HG02884 (cell line): Measurements from ENCODE around the gene GRM4.

Source experiments
- ATAC-seq: cut with Tn5 transposase; IDR thresholded peaks from one replicate; pipeline ENCODE4 v1.9.1; 2021; ENCODE audit warnings: mild to moderate bottlenecking, moderate library complexity; ENCODE audit not compliant: unreplicated experiment

Gene GRM4

DNA sequence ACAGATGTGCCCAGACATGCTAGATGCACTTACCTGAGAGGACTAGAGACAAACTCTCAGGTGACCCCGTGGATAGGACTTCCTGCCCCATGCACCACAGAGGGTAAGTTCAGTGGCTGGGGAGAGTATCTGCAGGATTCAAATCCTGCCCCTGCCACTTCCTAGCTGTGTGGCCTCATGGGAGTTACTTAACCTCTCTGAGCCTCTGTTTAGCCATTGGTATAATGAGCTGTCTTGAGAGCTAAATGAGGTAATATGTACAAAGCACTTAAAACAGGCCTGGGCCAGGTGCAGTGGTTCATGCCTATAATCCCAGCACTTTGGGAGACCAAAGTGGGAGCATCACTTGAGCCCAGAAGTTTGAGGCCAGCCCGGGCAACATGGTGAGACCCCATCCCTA is 59.3 kb downstream of the GRM4 start:
- ATAC-seq, result no peak

DNA sequence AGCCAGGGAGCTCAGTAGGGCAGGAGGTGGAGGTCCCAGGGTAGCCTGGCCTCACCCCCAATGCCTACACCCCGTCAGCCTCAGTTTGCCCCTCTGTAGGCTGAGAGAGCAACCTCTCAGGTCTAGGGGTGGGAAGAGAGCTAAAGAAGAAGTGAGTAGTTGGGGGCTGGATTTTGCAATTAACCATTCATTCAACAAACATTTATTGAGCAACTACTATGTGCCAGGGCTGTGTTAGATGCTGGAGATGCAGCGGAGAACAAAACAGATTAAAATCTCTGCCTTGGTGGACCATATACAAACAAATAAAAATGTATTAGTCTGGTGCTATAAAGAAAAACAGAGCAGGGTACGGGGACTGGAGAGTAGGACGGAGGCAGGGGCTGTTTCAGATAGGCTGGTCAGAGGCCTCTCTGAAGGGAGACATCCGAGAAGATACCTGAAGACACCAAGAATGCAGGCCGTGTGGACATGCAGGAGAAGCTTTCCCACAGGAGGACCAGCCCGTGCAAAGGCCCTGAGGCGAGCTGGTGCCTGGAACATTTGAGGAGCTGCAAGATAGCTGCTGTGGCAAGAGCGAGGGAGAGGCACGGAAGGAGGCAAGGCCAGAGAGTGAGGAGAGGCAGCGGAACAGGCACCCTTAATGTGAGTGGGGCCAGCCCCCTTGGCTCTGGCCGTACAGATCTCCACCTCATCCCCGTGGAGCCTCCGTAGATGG is 60.3 kb downstream of the GRM4 start:
- no peak for ATAC-seq

DNA sequence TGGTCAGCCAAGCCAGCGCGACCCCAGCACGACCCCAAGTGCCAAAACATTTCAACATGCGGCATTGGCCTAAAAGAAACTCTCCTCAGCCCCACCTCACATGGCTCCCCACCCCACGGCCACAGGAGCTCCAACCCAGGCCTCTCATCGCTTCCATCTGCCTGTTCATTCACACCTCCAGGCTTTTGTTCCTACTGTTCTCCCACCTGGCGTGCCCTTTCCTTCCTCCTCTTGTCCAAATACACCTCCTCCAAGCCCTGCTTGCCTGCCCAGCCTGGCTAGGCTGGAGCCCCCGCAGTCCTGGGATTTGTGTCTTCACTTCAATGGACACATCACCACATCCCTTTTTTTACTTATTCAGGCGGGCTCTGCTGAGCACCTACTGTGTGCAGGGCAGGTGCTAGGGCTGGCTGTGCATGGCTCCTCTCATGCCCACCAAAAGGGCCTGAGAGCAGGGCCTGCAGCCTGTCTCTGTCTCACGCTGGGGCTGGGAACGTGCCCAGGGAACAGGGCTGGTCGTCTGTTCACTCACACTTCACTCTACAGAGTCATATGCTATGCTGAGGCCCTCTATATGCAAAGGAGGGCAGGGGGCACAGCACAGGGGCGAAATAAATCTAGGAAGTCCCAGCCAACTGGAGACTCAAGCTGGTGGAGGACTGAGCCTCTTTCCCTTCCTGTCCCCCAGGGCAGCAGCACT is 61.1 kb downstream of the GRM4 start:
- no peak for ATAC-seq

DNA sequence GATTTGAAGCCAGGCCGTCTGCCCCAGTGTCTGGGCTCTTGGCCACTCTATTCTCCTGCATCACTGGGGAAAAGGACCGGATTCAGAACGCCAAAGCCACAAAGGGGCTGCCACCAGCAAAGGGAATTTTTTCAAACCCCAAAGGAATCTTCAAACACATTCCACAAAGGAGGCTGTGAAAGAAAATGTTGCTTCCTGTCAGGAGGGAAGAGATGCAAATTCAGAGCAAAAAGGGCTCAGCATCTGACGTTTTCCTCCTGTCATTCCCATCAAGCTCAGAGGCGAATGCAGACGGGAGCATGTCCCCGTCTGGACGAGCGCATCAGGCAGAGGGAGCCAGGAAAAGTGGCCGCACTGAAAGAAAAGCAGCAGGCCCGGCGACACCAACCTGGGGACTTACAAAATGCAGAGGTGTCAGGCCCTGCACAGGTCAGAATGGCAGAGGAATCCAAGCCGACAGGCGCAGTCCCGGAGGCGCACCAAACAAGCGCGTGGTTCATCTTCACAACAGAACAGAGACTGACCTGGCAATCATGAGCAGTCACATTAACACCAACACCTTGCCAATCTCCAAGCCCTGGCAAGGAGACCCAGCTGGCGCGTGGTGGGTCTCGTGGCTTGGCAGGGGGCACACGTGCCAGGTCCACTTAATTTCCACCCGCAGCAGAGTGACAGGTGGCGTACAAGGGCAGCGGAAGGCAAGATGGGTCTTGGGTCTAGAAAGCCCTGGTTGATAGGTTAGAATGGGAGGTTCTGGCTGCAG is 62.8 kb downstream of the GRM4 start:
- no peak for ATAC-seq

DNA sequence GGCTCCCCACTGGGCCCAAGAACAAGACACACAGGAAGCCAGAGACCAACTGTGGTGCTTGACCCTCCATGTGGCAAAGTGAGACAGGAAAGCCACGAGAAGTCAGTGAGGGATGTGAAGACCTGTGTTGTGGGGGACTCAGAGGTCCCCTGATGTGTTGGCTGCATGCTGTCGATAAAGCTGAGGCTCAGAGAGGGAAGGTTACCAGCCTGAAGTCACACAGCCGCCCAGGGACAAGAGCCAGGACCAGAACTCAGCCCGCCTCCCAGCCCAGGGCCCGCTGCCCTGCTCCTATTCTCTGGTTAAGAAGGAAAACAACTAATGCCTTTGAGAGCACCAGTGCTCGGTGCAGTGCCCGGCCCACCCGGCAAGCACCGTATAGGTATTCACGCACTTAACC is 63.5 kb downstream of the GRM4 start:
- no peak for ATAC-seq

DNA sequence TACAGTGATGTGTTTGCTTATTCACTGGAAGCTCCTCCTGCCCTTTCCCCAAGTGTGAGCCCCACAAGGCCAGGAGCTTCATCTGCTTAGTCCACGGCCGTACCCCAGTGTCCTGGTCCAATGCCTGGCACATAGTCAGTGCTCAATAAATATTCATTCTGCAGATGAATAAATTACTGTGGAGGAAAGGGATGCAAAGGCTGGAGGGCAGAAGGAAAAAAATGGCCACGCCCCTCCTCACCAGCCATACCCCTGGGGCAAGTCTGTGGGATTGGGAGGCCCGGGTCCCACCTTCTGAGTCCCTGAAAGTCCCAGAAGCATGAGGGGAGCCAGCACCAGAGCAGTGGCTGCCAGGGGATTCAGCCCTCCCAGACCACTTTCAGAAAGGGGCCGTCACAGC is 65.5 kb downstream of the GRM4 start:
- no peak for ATAC-seq

DNA sequence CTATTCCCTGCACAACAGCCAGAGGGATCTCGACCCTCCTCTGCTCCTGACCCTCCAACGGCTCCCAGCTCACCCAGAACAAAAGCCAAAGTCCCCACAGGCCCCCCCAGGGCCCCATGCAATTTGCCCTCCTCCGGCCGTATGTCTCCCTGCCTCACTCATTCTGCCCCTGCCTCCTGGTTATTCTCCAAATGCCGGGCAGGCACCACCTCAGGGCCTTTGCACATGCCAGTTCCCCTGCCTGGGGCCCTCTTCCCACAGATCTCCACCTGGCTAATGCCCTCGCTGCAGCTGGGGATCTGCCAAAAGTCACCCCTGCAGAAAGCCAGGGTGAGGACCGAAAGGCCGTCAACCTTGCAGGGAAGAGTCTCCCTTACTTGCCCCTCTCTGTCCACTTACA is 66.0 kb downstream of the GRM4 start:
- ATAC-seq, result no peak

DNA sequence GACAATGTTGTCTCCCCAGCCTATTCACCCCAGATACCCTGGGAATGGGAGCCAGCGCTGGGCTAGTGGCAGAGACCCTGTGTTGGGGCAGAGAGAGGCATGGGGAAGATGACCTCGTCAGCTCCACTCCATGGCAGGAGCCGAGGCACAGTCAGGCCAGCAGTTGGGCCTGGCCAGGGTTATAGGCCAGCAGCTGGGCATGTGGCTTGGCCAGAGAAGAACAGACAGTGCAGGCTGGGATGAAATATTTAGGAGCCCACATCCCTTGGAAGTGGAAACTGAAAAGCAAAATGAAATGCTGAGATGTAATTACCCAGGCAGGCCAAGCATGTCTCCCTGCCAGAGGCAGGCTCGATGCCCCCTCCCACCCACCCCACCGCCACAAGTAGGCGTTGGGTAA is 70.0 kb downstream of the GRM4 start:
- no peak for ATAC-seq

DNA sequence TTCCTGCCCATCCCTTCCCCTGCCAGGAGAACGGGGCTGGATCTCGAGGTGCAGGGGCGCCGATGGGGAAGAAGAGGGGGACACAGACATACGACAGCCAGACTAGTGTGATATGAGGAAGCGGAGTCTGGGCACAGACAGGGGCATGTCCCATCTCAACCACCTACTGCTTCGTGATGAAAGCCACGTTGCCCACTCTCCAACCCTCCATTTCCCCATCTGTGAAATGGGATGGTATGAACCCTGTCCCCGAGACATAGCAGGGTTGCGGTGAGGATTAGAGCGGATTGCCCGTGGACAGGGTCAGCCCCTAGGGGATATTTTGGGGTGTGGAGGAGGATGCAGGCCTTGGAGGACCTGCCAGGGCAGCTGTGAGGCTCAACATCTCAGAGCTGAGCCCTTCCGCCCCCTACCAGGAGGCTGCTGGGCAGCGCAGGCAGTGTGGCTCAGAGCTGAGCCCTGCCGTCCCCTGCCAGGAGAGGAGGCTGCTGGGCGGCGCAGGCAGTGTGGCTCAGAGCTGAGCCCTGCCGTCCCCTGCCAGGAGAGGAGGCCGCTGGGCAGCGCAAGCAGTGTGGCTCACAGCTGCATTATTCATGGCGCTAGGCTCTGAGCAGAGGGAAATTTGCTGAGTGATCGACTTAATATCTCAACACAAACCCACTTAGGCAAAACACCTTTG is 71.7 kb downstream of the GRM4 start:
- no peak for ATAC-seq

DNA sequence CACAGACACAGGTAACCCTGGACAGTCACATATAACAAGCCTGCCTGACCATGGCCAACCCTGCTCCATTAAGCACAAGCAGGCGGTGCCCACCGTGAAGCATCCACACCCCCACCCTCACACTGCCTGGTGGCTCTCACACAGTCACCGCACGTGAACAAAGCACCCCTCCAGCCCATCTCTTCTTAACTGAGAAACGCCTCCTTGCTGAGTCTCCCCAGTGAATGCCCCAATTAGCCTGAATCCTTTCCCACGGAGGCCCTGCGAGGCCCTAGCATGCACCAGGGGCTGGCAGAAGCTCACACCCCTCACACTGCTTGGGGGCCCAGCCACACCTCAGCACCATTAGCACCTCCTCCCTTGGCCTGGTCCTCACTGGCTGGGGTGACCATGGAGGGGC is 72.3 kb downstream of the GRM4 start:
- ATAC-seq, result no peak

DNA sequence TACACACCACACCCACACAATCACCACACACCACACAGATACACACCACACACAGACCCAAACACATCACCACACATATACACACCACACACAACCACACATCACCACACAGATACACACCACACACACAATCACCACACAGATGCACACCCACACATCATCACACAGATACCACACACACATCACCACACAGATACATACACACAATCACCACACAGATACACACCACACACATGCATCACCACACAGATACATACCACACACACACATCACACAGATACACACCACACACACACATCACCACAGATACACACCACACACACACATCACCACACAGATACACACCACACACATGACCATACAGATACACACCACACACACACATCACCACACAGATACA is 73.2 kb downstream of the GRM4 start:
- ATAC-seq, result no peak

DNA sequence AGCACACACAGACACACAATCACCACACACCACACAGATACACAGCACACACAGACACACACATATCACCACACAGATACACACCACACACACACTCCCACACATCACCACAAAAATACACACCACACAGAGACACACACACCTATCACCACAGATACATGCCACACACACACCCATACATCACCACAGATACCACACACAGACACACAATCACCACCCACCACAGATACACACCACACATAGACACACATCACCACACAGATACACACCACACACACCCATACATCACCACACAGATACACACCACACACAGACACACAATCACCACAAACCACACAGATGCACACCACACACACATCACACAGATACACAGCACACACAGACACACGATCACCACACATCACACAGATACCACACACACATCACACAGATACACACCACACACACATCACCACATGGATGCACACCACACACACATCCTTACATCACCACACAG is 74.0 kb downstream of the GRM4 start:
- no peak for ATAC-seq

DNA sequence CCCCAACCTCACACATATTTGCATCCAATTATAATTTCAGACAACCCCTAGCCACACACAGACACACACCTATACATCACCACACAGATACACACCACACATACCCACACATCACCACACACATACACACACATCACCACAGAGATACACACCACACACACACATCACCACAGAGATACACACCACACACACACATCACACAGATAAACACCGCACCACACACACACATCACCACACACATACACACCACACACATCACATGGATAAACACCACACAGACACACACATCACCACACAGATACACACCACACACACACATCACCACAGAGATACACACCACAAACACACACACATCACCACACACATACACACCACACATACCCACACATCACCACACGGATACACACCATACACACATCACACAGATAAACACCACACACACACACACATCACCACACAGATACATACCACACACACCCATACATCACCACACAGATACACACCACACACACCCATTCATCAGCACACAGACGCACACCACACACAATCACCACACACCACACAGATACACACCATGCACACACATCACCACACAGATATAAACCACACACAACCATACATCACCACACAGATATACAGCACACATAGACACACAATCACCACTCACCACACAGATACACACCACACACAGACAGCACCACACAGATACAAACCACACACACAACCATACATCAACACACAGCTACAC is 74.6 kb downstream of the GRM4 start:
- ATAC-seq, result no peak

DNA sequence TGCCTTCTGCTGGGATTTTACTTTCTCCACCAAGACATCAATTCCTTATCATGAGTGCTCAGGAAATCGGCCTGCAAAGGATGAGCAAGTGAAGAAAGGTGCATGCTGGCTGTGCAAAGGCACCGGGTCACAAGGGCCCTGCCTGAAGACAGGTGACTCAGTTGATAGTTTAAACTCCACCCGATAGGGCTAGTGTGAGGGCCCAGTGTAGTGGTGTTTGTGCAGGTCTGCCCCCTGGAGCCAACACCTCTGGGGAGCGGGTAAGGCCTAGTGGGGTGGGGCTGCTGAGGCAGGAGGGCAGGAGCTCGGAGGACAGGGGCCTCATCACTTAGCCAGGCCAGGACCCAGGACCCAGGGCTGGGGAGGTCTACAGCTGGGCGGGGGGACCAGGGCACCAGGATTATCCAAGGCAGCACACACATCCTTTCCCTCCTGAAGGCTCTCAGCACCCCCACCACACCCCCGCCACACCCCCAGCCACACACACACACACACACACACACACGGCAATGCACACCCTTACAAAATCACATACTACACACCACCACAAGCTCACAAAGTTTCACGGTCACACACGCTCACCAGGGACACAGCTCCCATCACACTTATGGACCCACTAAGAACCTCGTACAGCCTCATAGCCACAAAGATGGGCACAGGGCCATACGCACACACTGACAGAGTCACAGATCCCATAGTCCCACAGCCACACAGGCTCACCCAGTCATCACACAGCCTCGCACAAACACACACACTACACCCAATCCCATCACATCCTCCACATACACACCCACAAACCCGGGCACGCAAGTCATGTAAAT is 75.4 kb downstream of the GRM4 start:
- ATAC-seq, result no peak

DNA sequence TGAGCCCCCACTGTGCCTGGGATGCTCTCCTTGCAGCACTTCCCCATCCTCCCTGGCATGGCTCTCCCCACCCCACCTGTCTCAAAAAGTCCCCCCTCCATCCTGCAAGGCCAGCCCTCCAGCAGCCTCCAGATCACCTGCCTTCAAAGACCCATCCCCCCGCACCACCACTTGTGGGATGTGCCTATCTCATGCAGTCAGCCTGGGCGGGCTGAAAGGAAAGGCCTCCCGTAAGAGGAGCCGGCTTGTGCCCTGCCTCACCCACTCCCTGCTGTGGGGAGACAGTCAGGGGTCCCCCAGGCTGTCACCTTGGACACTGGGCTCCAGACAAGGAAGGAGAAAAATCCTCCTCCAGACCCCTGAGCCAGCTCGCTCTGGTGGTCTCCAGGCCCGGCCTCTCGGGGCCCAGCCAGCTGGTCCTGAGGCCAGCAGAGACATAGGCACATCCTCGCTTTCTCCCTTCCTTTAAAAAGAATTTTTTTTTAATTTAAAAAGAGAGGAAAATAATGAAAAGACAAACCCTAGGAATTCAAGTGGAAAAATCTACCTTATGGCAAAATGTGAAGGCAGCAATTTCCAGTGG is 77.3 kb downstream of the GRM4 start:
- ATAC-seq, result no peak

DNA sequence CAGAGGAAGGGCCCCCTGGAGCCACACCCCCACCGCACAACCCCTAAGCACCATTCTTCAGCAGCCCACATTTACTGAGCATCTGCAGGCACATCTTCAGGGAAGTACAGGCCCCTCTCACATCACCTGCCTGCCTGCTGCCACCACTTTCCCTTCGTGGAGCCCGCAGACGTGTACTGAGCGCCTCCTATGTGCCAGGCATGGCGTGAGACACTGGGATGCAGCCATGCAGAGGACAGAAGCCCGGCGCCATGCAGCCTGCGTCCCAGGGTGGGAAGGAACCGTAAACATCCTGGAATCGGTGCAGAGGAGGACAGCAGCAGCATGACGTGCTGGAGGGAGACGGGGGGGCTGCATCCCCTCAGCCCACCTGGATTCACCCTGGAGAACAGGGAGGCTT is 78.1 kb downstream of the GRM4 start:
- ATAC-seq, result no peak

DNA sequence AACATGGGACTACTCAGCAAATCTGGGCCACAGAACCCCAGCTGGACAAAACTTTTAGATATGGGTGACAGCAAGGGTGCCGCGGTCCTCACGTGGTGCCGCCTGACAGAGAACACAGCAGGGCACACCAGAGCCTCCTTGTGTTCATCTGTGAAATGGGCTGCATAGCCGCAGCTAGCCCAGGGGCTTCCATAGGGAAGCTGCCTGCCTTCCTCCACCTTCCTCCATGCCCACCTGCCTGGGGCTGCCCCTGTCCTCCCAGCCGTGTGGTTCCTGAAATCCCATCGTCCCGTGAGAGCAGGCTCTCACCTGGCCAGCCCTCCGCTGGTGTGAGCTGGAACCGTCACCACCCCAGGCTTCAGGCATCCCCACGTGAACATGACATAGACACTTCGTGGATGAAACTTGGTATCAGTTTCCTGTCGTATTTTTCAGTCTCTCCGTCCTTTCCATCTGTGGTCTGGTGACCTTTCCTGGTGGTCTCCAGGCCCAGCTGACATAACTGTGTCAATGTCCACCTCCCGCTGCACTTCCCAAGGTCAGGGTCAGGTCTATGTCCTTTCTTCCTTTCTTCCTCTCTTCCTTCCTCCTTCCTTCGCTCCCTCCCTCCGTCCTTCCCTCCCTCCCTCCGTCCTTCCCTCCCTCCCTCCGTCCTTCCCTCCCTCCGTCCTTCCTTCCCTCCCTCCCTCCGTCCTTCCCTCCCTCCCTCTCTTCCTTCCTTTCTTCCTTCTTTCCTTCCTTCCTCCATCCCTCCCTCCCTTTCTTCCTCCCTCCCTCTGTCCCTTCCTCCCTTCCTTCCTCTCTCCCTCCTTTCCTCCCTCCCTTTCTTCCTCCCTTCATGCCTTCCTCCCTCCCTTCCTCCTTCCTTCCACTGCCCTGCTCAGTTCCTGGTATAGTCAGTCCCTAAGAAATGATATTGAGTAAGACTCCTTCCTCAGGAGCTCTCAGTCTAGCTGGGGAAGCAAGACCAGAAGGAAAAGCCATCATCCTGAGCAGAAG is 78.8 kb downstream of the GRM4 start:
- ATAC-seq, result no peak

DNA sequence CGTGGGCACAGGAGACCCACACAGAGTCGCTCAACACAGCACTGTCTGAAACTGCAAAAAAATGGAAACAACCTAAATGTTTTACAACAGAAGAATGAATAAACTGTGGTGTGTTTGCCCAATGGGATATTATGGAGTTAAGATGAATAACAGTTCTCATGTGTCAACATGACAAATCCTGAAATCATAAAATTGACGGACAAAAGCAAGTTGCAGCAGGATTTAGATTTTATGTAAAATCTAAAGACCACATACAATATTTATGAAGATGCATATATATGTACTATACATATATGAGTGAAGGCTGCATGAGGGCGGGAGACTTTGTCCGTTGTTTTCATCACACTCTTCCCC is 79.7 kb downstream of the GRM4 start:
- ATAC-seq, result no peak
